Peyer's patch (tissue), 4 donors: ENCODE results near the gene RPS21. TPM values are rescaled to one million over a fixed set of nuclear protein-coding genes. Genes with fewer than 3 reads are reported as not detected.

ENCODE experiments used
- DNase-seq, 3 donors: peaks; one replicate each; pipeline ENCODE4 v3.0.0-alpha.2; 2017 to 2019
- H3K27ac ChIP-seq, 4 donors: fragments of 200-600 bp; sonication (generic); one replicate each; pipeline ENCODE4 v1.5.1; 2016 to 2019
- H3K27me3 ChIP-seq, 2 donors: fragments of 200-600 bp; sonication (generic); one replicate each; pipeline ENCODE4 v1.5.1; 2019
- H3K36me3 ChIP-seq, 3 donors: fragments of 200-600 bp; sonication (generic); one replicate each; pipeline ENCODE4 v1.5.1; 2016 to 2019
- H3K4me1 ChIP-seq, 4 donors: fragments of 200-600 bp; sonication (generic); one replicate each; pipeline ENCODE4 v1.5.1; 2016 to 2019
- H3K4me3 ChIP-seq, 4 donors: fragments of 200-600 bp; sonication (generic); 1 replicate in 3 of 4; 2 replicates in 1 of 4; pipeline ENCODE4 v1.5.1; 2016 to 2019; ENCODE audit warnings: mild to moderate bottlenecking in 1 of 4
- H3K9me3 ChIP-seq, 4 donors: fragments of 200-600 bp; sonication (generic); one replicate each; pipeline ENCODE4 v1.5.1; 2016 to 2019; ENCODE audit warnings: mild to moderate bottlenecking in 1 of 4
- POLR2A ChIP-seq, 2 donors: fragments of 450-650 bp; IDR thresholded peaks; one replicate each; pipeline ENCODE4 v1.5.1; 2017; ENCODE audit warnings: antibody characterized with exemption in 2 of 2, mild to moderate bottlenecking in 2 of 2, moderate library complexity in 2 of 2
- total RNA-seq, 4 donors: library from RNA; depleted of rRNA; stranded (reverse); fragments of >200 nt; gene quantifications; one replicate each; pipeline ENCODE4 v1.1.0, GENCODE V29; 2016
- TF ChIP-seq, protein P1 (sequence below), 6 experiments: fragments of 450-650 bp in 4 of 6; fragments of 200-600 bp in 2 of 6; sonication (generic) in 1 of 6; IDR thresholded peaks; one replicate each; pipeline ENCODE4 v1.5.1; 2017 to 2019; ENCODE audit warnings: antibody characterized with exemption in 6 of 6, mild to moderate bottlenecking in 3 of 6, moderate library complexity in 1 of 6

Gene RPS21
- total RNA-seq, 4 donors from 2014 or later, result 507 to 769 (median 622) TPM

- DNase-seq, result no peak
- Histone ChIP-seq H3K4me1 (peaks cover 3 to 71% (median 32%) of the 10 kb centered on the region in 4 donors), H3K9me3 (no peaks in the 10 kb centered on the region), H3K27me3 (peaks cover 0 to 15% of the 10 kb centered on the region in 2 donors), H3K27ac (peak overlapping the region; percentile 7 to 80 (median 65)), H3K36me3 (no peaks in the 10 kb centered on the region), H3K4me3 (peak overlapping the region in 2 of 4 donors; percentile 68 to 78)
- TF ChIP-seq, protein P1, sequence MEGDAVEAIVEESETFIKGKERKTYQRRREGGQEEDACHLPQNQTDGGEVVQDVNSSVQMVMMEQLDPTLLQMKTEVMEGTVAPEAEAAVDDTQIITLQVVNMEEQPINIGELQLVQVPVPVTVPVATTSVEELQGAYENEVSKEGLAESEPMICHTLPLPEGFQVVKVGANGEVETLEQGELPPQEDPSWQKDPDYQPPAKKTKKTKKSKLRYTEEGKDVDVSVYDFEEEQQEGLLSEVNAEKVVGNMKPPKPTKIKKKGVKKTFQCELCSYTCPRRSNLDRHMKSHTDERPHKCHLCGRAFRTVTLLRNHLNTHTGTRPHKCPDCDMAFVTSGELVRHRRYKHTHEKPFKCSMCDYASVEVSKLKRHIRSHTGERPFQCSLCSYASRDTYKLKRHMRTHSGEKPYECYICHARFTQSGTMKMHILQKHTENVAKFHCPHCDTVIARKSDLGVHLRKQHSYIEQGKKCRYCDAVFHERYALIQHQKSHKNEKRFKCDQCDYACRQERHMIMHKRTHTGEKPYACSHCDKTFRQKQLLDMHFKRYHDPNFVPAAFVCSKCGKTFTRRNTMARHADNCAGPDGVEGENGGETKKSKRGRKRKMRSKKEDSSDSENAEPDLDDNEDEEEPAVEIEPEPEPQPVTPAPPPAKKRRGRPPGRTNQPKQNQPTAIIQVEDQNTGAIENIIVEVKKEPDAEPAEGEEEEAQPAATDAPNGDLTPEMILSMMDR (IDR thresholded peaks at IDR 0.05), result no peak
- no peak for TF ChIP-seq POLR2A (IDR thresholded peaks at IDR 0.05)
These were observed 21.8 kb upstream of the RPS21 start for GRCh38 chr20:62364911-62365736.

- Histone ChIP-seq H3K27ac (peak overlapping the region in 3 of 4 donors; percentile 74 to 80 (median 78)), H3K27me3 (peaks cover 0 to 15% of the 10 kb centered on the region in 2 donors), H3K9me3 (no peaks in the 10 kb centered on the region), H3K4me1 (peaks cover 3 to 70% (median 32%) of the 10 kb centered on the region in 4 donors), H3K4me3 (peak overlapping the region; percentile 43 to 87 (median 73)), H3K36me3 (no peaks in the 10 kb centered on the region)
- TF ChIP-seq POLR2A (IDR thresholded peaks at IDR 0.05), result no peak
- TF ChIP-seq, protein P1 (IDR thresholded peaks at IDR 0.05), result no peak
- no peak for DNase-seq
These were observed 21.0 kb upstream of the RPS21 start for GRCh38 chr20:62365814-62366369.

- no peak for DNase-seq
- H3K27ac ChIP-seq, result peak overlapping the region; percentile 41 to 80 (median 76)
- H3K27me3 ChIP-seq, result peaks cover 0 to 15% of the 10 kb centered on the region in 2 donors
- no peak for TF ChIP-seq POLR2A (IDR thresholded peaks at IDR 0.05)
- TF ChIP-seq, protein P1 (IDR thresholded peaks at IDR 0.05), result no peak
- peaks cover 3 to 64% (median 32%) of the 10 kb centered on the region in 4 donors for H3K4me1 ChIP-seq
- H3K4me3 ChIP-seq, result peak overlapping the region; percentile 43 to 87 (median 73)
- no peaks in the 10 kb centered on the region for H3K9me3 ChIP-seq
- no peaks in the 10 kb centered on the region for H3K36me3 ChIP-seq
These were observed 20.4 kb upstream of the RPS21 start for GRCh38 chr20:62366370-62367135.

GRCh38 chr20:62367136-62367632, 19.7 kb upstream of the RPS21 start, which contains the start of gene LAMA5:
Gene LAMA5 (minus strand): TSS chr20:62367312. CDS start chr20:62367245, 67 bp downstream.
- Histone ChIP-seq H3K9me3 (no peaks in the 10 kb centered on the region), H3K27ac (peak within 1 kb of the TSS; percentile 41 to 80 (median 76)), H3K27me3 (peaks cover 0 to 15% of the 10 kb centered on the region in 2 donors), H3K4me1 (peaks cover 3 to 59% (median 32%) of the 10 kb centered on the region in 4 donors), H3K36me3 (no peaks in the 10 kb centered on the region), H3K4me3 (peak within 1 kb of the TSS; percentile 43 to 87 (median 73))
- no peak for TF ChIP-seq POLR2A (IDR thresholded peaks at IDR 0.05)
- TF ChIP-seq, protein P1 (IDR thresholded peaks at IDR 0.05), result no peak
- peak in 1 of 3 donors; percentile 72 for DNase-seq
